Ovary (tissue), 9 donors: ENCODE measurements around the gene ITPR2. TPM values are rescaled to one million over a fixed set of nuclear protein-coding genes. Genes with fewer than 3 reads are reported as not detected.

Experiments
- DNase-seq, 5 donors: peaks; one replicate each; pipeline ENCODE4 v3.0.0-alpha.2; 2019 to 2020
- H3K27ac ChIP-seq, 2 donors: fragments of 200-600 bp; one replicate each; pipeline versions ENCODE4 v1.5.1 to v1.8.0; 2019 to 2022
- H3K27me3 ChIP-seq: fragments of 200-600 bp; one replicate; pipeline ENCODE4 v1.8.0; 2022
- H3K36me3 ChIP-seq: fragments of 200-600 bp; sonication (generic); one replicate; pipeline ENCODE4 v1.5.1; 2019
- H3K4me1 ChIP-seq: one replicate; pipeline ENCODE4 v1.8.1; 2013; ENCODE audit warnings: mild to moderate bottlenecking, moderate library complexity; ENCODE audit not compliant: insufficient read depth
- H3K4me3 ChIP-seq: fragments of 200-600 bp; sonication (generic); one replicate; pipeline ENCODE4 v1.5.1; 2017
- H3K9me3 ChIP-seq, 2 donors: fragments of 200-600 bp in 1 of 2; sonication (generic) in 1 of 2; one replicate each; pipeline versions ENCODE4 v1.5.1 to v1.8.1; 2013 to 2019; ENCODE audit warnings: mild to moderate bottlenecking in 1 of 2, moderate library complexity in 1 of 2
- EP300 ChIP-seq: sonication (generic); formaldehyde crosslinking; IDR thresholded peaks from one replicate; pipeline ENCODE4 v1.6.1; 2017; ENCODE audit warnings: antibody characterized with exemption
- POLR2A ChIP-seq: fragments of 450-650 bp; IDR thresholded peaks from one replicate; pipeline ENCODE4 v1.6.1; 2017; ENCODE audit warnings: antibody characterized with exemption, mild to moderate bottlenecking, moderate library complexity
- WGBS, 3 donors: extraction: QIAGEN DNeasy Blood & Tissue Kit in 1 of 3; methylation state at CpG; one replicate each; pipeline versions ENCODE4 v1.1.5 to v1.1.7; 2013 to 2017; 5-methylcytosine and 5-hydroxymethylcytosine counted together
- intact Hi-C, 4 donors: fragments of 100-400 bp; cut with DNase I; formaldehyde crosslinking; loops; one replicate each; pipeline versions ENCODE4 v1.11.0 to v1.15.1; 2022 to 2023
- polyA plus RNA-seq, 2 donors: library from polyadenylated mRNA; stranded (reverse); fragments of 200-250 nt in 1 of 2; fragments of 350-450 nt in 1 of 2; fragmentation: Illumina TruSeq in 1 of 2; extraction: RNeasy Lipid Tissue Mini Kit (QIAGEN cat#74804) in 1 of 2; gene quantifications; one replicate each; pipeline ENCODE4 v1.2.3, GENCODE V29; 2013 to 2014
- total RNA-seq, 7 donors: library from RNA; depleted of rRNA in 2 of 7; stranded (reverse); fragments of >200 nt in 2 of 7; fragmentation: NEBNext Ultra II Directional in 3 of 7; extraction: Animal tissue kit (Norgen Biotek cat#: 25700) in 3 of 7; gene quantifications; one replicate each; pipeline versions ENCODE4 v1.1.0 to v1.2.4, GENCODE V29; 2016 to 2023
- TF ChIP-seq, protein P1 (sequence below), 3 donors: fragments of 450-650 bp in 2 of 3; fragments of 200-600 bp in 1 of 3; IDR thresholded peaks; one replicate each; pipeline versions ENCODE4 v1.5.1 to v1.8.0; 2016 to 2022; ENCODE audit warnings: antibody characterized with exemption in 3 of 3, mild to moderate bottlenecking in 1 of 3
- donor health status: DM: no; HTN: no; CAD: no; lungs with moderate emphysema.
- donor health status: DM: no; HTN: no; CAD: no.
- donor health status: Bipolar disorder and iron deficiency.
- donor health status: DM: yes; HTN: yes; CAD: no.
- donor health status: DM: no; HTN: no; CAD: no.
- donor health status: DM: yes; HTN: yes; CAD: no.

Gene ITPR2
- total and polyA plus RNA-seq, 9 donors: 5.9 to 51.1 (median 32.9) TPM

DNA sequence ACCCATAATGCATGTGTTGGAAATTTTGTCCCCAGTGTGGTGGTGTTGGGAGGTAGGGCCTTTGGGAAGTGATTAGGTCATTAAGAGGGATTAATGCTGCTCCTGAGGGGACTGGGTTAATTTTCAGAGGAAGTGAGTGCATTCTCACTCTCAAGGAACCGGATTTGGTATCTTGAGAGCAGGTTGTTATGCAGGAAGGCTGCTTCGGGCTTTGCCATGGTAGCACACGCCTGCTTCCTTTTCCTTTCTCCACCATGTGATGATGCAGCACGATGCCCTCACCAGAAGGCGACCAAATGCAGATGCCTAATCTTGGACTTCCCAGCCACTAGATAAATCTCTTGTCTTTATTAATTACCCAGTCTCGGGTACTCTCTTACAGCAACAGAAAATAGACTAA lies 380.5 kb downstream of the ITPR2 start:
- Histone ChIP-seq H3K4me3 (no peak overlapping the region), H3K9me3 (no peaks in the 10 kb centered on the region), H3K36me3 (no peaks in the 10 kb centered on the region), H3K27ac (no peak overlapping the region), H3K4me1 (peaks cover 2% of the 10 kb centered on the region), H3K27me3 (no peaks in the 10 kb centered on the region)
- 84 to 87% (median 86%) methylated on average over 6 of the region's 6 CpGs for WGBS, 3 donors
- TF ChIP-seq POLR2A (no peak), EP300 (no peak)
- TF ChIP-seq, protein P1, sequence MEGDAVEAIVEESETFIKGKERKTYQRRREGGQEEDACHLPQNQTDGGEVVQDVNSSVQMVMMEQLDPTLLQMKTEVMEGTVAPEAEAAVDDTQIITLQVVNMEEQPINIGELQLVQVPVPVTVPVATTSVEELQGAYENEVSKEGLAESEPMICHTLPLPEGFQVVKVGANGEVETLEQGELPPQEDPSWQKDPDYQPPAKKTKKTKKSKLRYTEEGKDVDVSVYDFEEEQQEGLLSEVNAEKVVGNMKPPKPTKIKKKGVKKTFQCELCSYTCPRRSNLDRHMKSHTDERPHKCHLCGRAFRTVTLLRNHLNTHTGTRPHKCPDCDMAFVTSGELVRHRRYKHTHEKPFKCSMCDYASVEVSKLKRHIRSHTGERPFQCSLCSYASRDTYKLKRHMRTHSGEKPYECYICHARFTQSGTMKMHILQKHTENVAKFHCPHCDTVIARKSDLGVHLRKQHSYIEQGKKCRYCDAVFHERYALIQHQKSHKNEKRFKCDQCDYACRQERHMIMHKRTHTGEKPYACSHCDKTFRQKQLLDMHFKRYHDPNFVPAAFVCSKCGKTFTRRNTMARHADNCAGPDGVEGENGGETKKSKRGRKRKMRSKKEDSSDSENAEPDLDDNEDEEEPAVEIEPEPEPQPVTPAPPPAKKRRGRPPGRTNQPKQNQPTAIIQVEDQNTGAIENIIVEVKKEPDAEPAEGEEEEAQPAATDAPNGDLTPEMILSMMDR (IDR thresholded peaks at IDR 0.05): no peak
- DNase-seq: no peak
- intact Hi-C loops: no loop called here

DNA sequence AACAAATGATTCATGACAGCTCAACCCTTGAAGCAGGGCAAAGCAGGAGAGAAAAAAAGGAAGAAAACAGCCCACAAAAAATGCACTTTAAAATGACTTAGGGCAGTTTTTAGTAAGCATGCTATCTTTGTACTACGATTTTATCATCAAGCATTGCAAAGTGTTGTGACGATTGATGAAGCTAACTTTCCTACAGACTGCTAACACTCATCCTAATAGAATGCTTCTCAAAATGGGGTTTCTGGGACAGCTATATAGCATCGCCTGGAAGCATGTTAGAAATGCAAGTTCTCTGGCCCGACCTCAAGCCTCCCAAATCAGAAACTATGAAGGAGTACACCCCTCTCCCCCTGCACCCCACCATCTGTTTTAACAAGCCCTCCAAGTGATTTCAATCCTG lies 381.2 kb downstream of the ITPR2 start:
- Histone ChIP-seq H3K4me1 (peaks cover 2% of the 10 kb centered on the region), H3K27me3 (no peaks in the 10 kb centered on the region), H3K9me3 (no peaks in the 10 kb centered on the region), H3K27ac (no peak overlapping the region), H3K36me3 (no peaks in the 10 kb centered on the region), H3K4me3 (no peak overlapping the region)
- no peak for DNase-seq
- no peak for TF ChIP-seq POLR2A
- TF ChIP-seq, protein P1 (IDR thresholded peaks at IDR 0.05): no peak
- intact Hi-C loops: no loop called here
- WGBS, 3 donors: 52 to 60% (median 58%) methylated on average over 4 of the region's 4 CpGs

DNA sequence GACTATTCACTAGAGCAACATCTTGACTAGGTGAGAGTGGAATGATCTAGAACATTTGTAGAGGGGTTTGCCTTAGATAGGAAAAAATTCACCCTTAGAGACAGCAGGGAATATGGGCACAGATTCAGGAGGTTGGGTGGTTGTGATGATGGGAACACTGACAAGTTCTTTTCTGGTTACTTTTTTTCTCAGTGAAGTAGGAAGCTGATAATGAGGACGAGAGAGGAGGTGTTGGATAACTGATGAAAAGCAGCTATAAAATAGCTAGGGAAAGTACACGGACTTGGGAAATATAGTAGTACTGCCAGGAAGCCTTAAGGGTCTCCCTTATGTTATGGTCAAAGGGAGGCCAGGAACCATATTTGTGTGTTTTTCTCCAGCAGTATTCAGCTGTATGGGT lies 387.1 kb downstream of the ITPR2 start:
- no peak overlapping the region for H3K27ac ChIP-seq
- H3K9me3 ChIP-seq: no peaks in the 10 kb centered on the region
- no peak for TF ChIP-seq POLR2A
- no peak for TF ChIP-seq EP300
- TF ChIP-seq, protein P1 (IDR thresholded peaks at IDR 0.05): no peak
- no peaks in the 10 kb centered on the region for H3K36me3 ChIP-seq
- intact Hi-C loops: no loop called here
- H3K27me3 ChIP-seq: no peaks in the 10 kb centered on the region
- H3K4me1 ChIP-seq: no peaks in the 10 kb centered on the region
- 83 to 89% (median 86%) methylated on average over 2 of the region's 2 CpGs for WGBS, 3 donors
- no peak for DNase-seq
- H3K4me3 ChIP-seq: no peak overlapping the region

DNA sequence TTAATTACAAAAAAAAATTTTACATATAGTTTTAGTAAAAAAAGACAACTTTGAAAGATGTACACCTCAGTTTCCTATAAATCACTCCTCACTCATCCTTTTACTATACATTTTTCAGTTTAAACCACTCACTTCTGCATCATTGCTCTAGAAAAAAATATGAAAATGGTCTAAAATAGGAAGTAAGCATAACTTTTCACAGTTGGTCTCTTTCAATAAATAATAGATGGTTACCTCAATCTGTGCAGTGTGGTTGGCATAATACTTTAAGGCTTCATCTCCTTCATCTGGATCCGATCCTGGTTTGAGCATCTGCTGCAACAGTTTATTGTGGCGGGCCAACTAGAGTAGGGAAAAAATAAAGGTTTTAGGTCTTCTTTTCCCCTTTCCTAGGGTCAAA lies 389.7 kb downstream of the ITPR2 start:
- DNase-seq: no peak

More for the DNA sequence above, 389.7 kb downstream of the ITPR2 start:
- intact Hi-C loops: no loop called here
- H3K27me3 ChIP-seq: no peaks in the 10 kb centered on the region
- TF ChIP-seq, protein P1 (IDR thresholded peaks at IDR 0.05): no peak
- no peak for TF ChIP-seq EP300
- 94 to 100% (median 95%) methylated on average over 2 of the region's 2 CpGs for WGBS, 3 donors
- no peaks in the 10 kb centered on the region for H3K4me1 ChIP-seq
- H3K4me3 ChIP-seq: no peak overlapping the region
- H3K36me3 ChIP-seq: no peaks in the 10 kb centered on the region
- no peaks in the 10 kb centered on the region for H3K9me3 ChIP-seq
- H3K27ac ChIP-seq: no peak overlapping the region
